K562 (cell line): ENCODE results near the gene ESRRG. TPM values are rescaled to one million over a fixed set of nuclear protein-coding genes. Genes with fewer than 3 reads are reported as not detected.

Experiments
- ATAC-seq: fragments of 200-7000 bp; cut with Tn5 transposase; 3 replicates; pipeline ENCODE4 v1.9.1; 2020; ENCODE audit warnings: moderate library complexity
- BruUV-seq: library from RNA; stranded (reverse); fragments of 400-500 nt; replicated peaks from 2 replicates; lab custom pipeline; 2021; lab: Mats Ljungman, UMichigan
- CTCF ChIA-PET: fragments of 300-600 bp; formaldehyde crosslinking; extraction: SDS; loops from one replicate; lab custom pipeline; 2021; ENCODE audit warnings: low intra/inter-chr PET ratio; lab: Yijun Ruan, JAX
- POLR2A ChIA-PET: fragments of 300-600, 350-650 bp; sonication (Branson Sonifier 250); formaldehyde crosslinking; extraction: SDS; loops from one replicate; lab custom pipeline; 2021; ENCODE audit warnings: antibody characterized with exemption, inconsistent platforms; lab: Yijun Ruan, JAX
- DNase-seq, 4 experiments: peaks; one replicate each; pipeline versions ENCODE4 v3.0.0 to v3.0.0-alpha.2; 2011 to 2018; ENCODE audit warnings: low spot score in 3 of 4, mixed read lengths in 3 of 4; ENCODE audit errors: extremely low read depth in 1 of 4
- FAIRE-seq: peaks from 2 replicates; lab custom pipeline; 2011; peaks lifted over from hg19 to GRCh38; lab: Jason Lieb, UNC
- H2AFZ ChIP-seq: 2 replicates; pipeline ENCODE4 v1.6.0; 2011; ENCODE audit warnings: low read depth, low read length, control low read depth, inconsistent platforms
- H3K27ac ChIP-seq: fragments of 200-600 bp; 3 replicates; pipeline ENCODE4 v1.8.0; 2011; ENCODE audit warnings: low read depth, mild to moderate bottlenecking, control low read depth, inconsistent platforms, low read length, moderate library complexity, mixed read lengths; ENCODE audit errors: extremely low read depth
- H3K27me3 ChIP-seq, 2 experiments: fragments of 300-600 bp in 1 of 2; 2 replicates in 1 of 2; 3 replicates in 1 of 2; pipeline versions ENCODE4 v1.6.0 to v1.8.0; 2011; ENCODE audit warnings: inconsistent platforms in 2 of 2, low read length in 2 of 2, mild to moderate bottlenecking in 1 of 2, mixed read lengths in 1 of 2, moderate library complexity in 1 of 2; ENCODE audit not compliant: control insufficient read depth in 2 of 2, insufficient read depth in 2 of 2
- H3K36me3 ChIP-seq: fragments of 300-600 bp; 3 replicates; pipeline ENCODE4 v1.8.0; 2011; ENCODE audit warnings: mild to moderate bottlenecking, low read length, inconsistent platforms; ENCODE audit not compliant: control insufficient read depth, insufficient read depth
- H3K4me1 ChIP-seq, 2 experiments: fragments of 200-600 bp in 1 of 2; replicated peaks in 1 of 2; 2 replicates in 1 of 2; 3 replicates in 1 of 2; pipeline versions ENCODE4 v1.5.1 to v1.8.0; 2011; ENCODE audit warnings: inconsistent platforms in 2 of 2, low read length in 2 of 2, mild to moderate bottlenecking in 1 of 2, mixed read lengths in 1 of 2, moderate library complexity in 1 of 2; ENCODE audit not compliant: control insufficient read depth in 2 of 2, insufficient read depth in 2 of 2
- H3K4me2 ChIP-seq: 2 replicates; pipeline ENCODE4 v1.6.1; 2011; ENCODE audit warnings: low read length, control low read depth, inconsistent platforms, mixed read lengths; ENCODE audit not compliant: insufficient read depth
- H3K4me3 ChIP-seq: fragments of 200-600 bp; sonication (generic), shearing (Covaris generic); 2 replicates; pipeline ENCODE4 v1.5.1; 2016; ENCODE audit warnings: control low read depth, inconsistent platforms
- H3K79me2 ChIP-seq: fragments of 200-600 bp; 3 replicates; pipeline ENCODE4 v1.8.0; 2011; ENCODE audit warnings: low read length, inconsistent platforms; ENCODE audit not compliant: control insufficient read depth, insufficient read depth
- H3K9ac ChIP-seq, 2 experiments: 2 replicates each; pipeline versions ENCODE4 v1.6.0 to v1.6.1; 2011; ENCODE audit warnings: low read depth in 2 of 2, low read length in 2 of 2, control low read depth in 1 of 2, inconsistent platforms in 1 of 2, mild to moderate bottlenecking in 1 of 2, mixed read lengths in 1 of 2; ENCODE audit not compliant: insufficient read depth in 1 of 2
- H3K9me1 ChIP-seq: one replicate; pipeline ENCODE4 v1.6.0; 2011; ENCODE audit warnings: inconsistent platforms, mild to moderate bottlenecking, low read length, moderate library complexity; ENCODE audit not compliant: control insufficient read depth, insufficient read depth
- H3K9me3 ChIP-seq: replicated peaks from 2 replicates; pipeline ENCODE4 v1.5.1; 2011; ENCODE audit warnings: low read depth, low read length, inconsistent platforms; ENCODE audit not compliant: control insufficient read depth, insufficient read depth
- H4K20me1 ChIP-seq: replicated peaks from 2 replicates; pipeline ENCODE4 v1.6.1; 2011; ENCODE audit warnings: low read length, inconsistent platforms, mixed read lengths; ENCODE audit not compliant: control insufficient read depth, insufficient read depth
- BCOR ChIP-seq: fragments of 450-650 bp; IDR thresholded peaks from 2 replicates; pipeline ENCODE4 v1.6.1; 2016
- CREBBP ChIP-seq: IDR thresholded peaks from one replicate; pipeline ENCODE4 v1.6.1; 2012; ENCODE audit warnings: low read depth, mild to moderate bottlenecking, control low read depth, inconsistent platforms, low read length
- E2F4 ChIP-seq: sonication (generic); formaldehyde crosslinking; IDR thresholded peaks from 2 replicates; pipeline ENCODE4 v1.8.0; 2022; ENCODE audit warnings: mild to moderate bottlenecking, low read depth, missing genetic modification reagents
- ELF2 ChIP-seq: fragments of 250-450 bp; sonication (Bioruptor Pico); IDR thresholded peaks from 2 replicates; pipeline ENCODE4 v1.5.0; 2021; ENCODE audit warnings: mild to moderate bottlenecking
- FOXP1 ChIP-seq: sonication (generic); formaldehyde crosslinking; IDR thresholded peaks from 2 replicates; pipeline ENCODE4 v1.8.0; 2022; ENCODE audit warnings: mild to moderate bottlenecking, missing genetic modification reagents
- GTF3C2 ChIP-seq: IDR thresholded peaks from 3 replicates; pipeline ENCODE4 v1.6.1; 2011; ENCODE audit warnings: borderline replicate concordance, mild to moderate bottlenecking, moderate library complexity; ENCODE audit not compliant: insufficient read length; ENCODE audit errors: extremely low read depth
- LCOR ChIP-seq: sonication (generic); formaldehyde crosslinking; IDR thresholded peaks from 2 replicates; pipeline ENCODE4 v1.8.0; 2022; ENCODE audit warnings: mild to moderate bottlenecking, missing genetic modification reagents
- SMAD3 ChIP-seq: fragments of 450-650 bp; formaldehyde crosslinking; conservative IDR thresholded peaks from 2 replicates; pipeline ENCODE4 v1.4.0; 2020; ENCODE audit warnings: mild to moderate bottlenecking
- SNAPC5 ChIP-seq: fragments of 250-450 bp; sonication (Bioruptor Pico); IDR thresholded peaks from 2 replicates; pipeline ENCODE4 v1.8.0; 2021; ENCODE audit warnings: moderate library complexity, mild to moderate bottlenecking, inconsistent platforms
- WGBS: fragments of 100-300 bp; shearing (Covaris generic); methylation state at CpG from one replicate; pipeline ENCODE4 v1.1.6; 2016; ENCODE audit warnings: low coverage, mixed read lengths; ENCODE audit not compliant: insufficient coverage; ENCODE audit errors: missing lambda C conversion rate; 5-methylcytosine and 5-hydroxymethylcytosine counted together
- in situ Hi-C: fragments of 300-500 bp; cut with MboI; formaldehyde crosslinking; loops from 4 replicates; pipeline ENCODE4 v1.15.0; 2018; ENCODE audit warnings: inconsistent platforms, mixed read lengths
- intact Hi-C: fragments of 100-400 bp; cut with micrococcal nuclease; formaldehyde crosslinking; loops from 2 replicates; pipeline ENCODE4 v1.14.2; 2022
- polyA plus RNA-seq, 8 experiments: library from polyadenylated mRNA; depleted of rRNA in 4 of 8; stranded (reverse) in 5 of 8; unstranded in 3 of 8; fragments of >200 nt; fragmentation: Nextera tagmentation in 2 of 8; fragmentation: Illumina TruSeq in 1 of 8; extraction: Ambion mirVana in 2 of 8; extraction: Trizol in 1 of 8; gene quantifications; 2 replicates each; pipeline versions ENCODE4 v1.2.1 to v1.2.3, GENCODE V29; 2011 to 2014; ENCODE audit warnings: inconsistent platforms in 1 of 8, missing spikeins in 1 of 8
- total RNA-seq, 7 experiments: library from RNA; depleted of rRNA in 6 of 7; stranded (reverse); fragments of >200 nt in 6 of 7; fragmentation: Illumina TruSeq in 2 of 7; extraction: Trizol in 2 of 7; gene quantifications; 2 replicates each; pipeline versions ENCODE4 v1.2.1 to v1.2.3, GENCODE V29; 2011 to 2021; ENCODE audit warnings: low replicate concordance in 1 of 7

Gene ESRRG
- total and polyA plus RNA-seq, 9 of the 15 experiments (the other 6 are each of a cell fraction or from before 2014, with no cell fraction given) = not detected

- no peaks in the 10 kb centered on the region for H3K27me3 ChIP-seq
- whole genome bisulfite sequencing = 3% methylated on average over 6 of the region's 6 CpGs
- no peaks in the 10 kb centered on the region for H3K36me3 ChIP-seq
- no TSS peak for BruUV-seq
- H3K4me3 ChIP-seq = no peak overlapping the region
- no peaks in the 10 kb centered on the region for H3K9me1 ChIP-seq
- no peak overlapping the region for H3K9ac ChIP-seq
- intact Hi-C loops = no loop called here
- no peak overlapping the region for H3K4me2 ChIP-seq
- H2AFZ ChIP-seq = no peak overlapping the region
- ATAC-seq (no peak), FAIRE-seq (no peak), DNase-seq (no peak)
- no peaks in the 10 kb centered on the region for H3K4me1 ChIP-seq
- TF ChIP-seq FOXP1 (CRISPR knock-in tag) (no peak), CREBBP (no peak), LCOR (CRISPR knock-in tag) (no peak), SMAD3 (CRISPR knock-in tag) (no peak), ELF2 (no peak), SNAPC5 (no peak), BCOR (no peak), GTF3C2 (no peak), E2F4 (no peak)
- in situ Hi-C loops = no loop called here
- H3K27ac ChIP-seq = no peak overlapping the region
- POLR2A ChIA-PET = no interaction called here
- no peaks in the 10 kb centered on the region for H4K20me1 ChIP-seq
- CTCF ChIA-PET = no interaction called here
- no peaks in the 10 kb centered on the region; the same call in 1 of the 2 replicates for H3K9me3 ChIP-seq
- no peaks in the 10 kb centered on the region for H3K79me2 ChIP-seq
Measured at GRCh38 chr1:216626394-216627067, 96.7 kb downstream of the ESRRG start.
